Prostate gland (tissue), 2 donors: ENCODE data around the gene SUCLG2. TPM values are rescaled to one million over a fixed set of nuclear protein-coding genes. Genes with fewer than 3 reads are reported as not detected.

Source experiments
- DNase-seq: peaks from one replicate; pipeline ENCODE4 v3.0.0-alpha.2; 2019; ENCODE audit warnings: low spot score
- H3K27ac ChIP-seq, 2 donors: fragments of 200-600 bp; sonication (generic); 2 replicates each; pipeline ENCODE4 v1.5.1; 2017 to 2019
- H3K27me3 ChIP-seq: fragments of 200-600 bp; sonication (generic); replicated peaks from 2 replicates; pipeline ENCODE4 v1.5.1; 2019; ENCODE audit not compliant: insufficient read depth
- H3K36me3 ChIP-seq, 2 donors: fragments of 200-600 bp; sonication (generic); 1 replicate in 1 of 2; 2 replicates in 1 of 2; pipeline versions ENCODE4 v1.5.1 to v1.8.1; 2017 to 2019
- H3K4me1 ChIP-seq: fragments of 200-600 bp; sonication (generic); replicated peaks from 2 replicates; pipeline ENCODE4 v1.5.1; 2019
- H3K4me3 ChIP-seq, 2 donors: fragments of 200-600 bp; sonication (generic); 2 replicates each; pipeline ENCODE4 v1.5.1; 2017 to 2019
- H3K9me3 ChIP-seq: fragments of 200-600 bp; sonication (generic); 2 replicates; pipeline ENCODE4 v1.5.1; 2017
- POLR2A ChIP-seq: fragments of 450-650 bp; IDR thresholded peaks from one replicate; pipeline ENCODE4 v1.6.1; 2016; ENCODE audit warnings: antibody characterized with exemption, mild to moderate bottlenecking
- POLR2AphosphoS5 ChIP-seq: sonication (generic); formaldehyde crosslinking; IDR thresholded peaks from one replicate; pipeline ENCODE4 v1.6.1; 2017; ENCODE audit warnings: antibody characterized with exemption
- WGBS: methylation state at CpG from one replicate; pipeline ENCODE4 v1.1.5; 2018; 5-methylcytosine and 5-hydroxymethylcytosine counted together
- intact Hi-C: fragments of 100-400 bp; cut with DNase I; formaldehyde crosslinking; loops from one replicate; pipeline ENCODE4 v1.14.2; 2022
- total RNA-seq, 2 donors: library from RNA; depleted of rRNA; stranded (reverse); fragments of >200 nt; gene quantifications; one replicate each; pipeline ENCODE4 v1.1.0, GENCODE V29; 2016
- TF ChIP-seq, protein P1 (sequence below), 4 experiments: fragments of 200-600 bp in 2 of 4; fragments of 450-650 bp in 2 of 4; sonication (generic) in 2 of 4; IDR thresholded peaks; 1 replicate in 3 of 4; 2 replicates in 1 of 4; pipeline ENCODE4 v1.5.1; 2016 to 2019; ENCODE audit warnings: antibody characterized with exemption in 4 of 4, mild to moderate bottlenecking in 2 of 4, moderate library complexity in 2 of 4

The SUCLG2 gene
- total RNA-seq, 2 donors from 2014 or later: 33.2 to 65.4 TPM

DNA sequence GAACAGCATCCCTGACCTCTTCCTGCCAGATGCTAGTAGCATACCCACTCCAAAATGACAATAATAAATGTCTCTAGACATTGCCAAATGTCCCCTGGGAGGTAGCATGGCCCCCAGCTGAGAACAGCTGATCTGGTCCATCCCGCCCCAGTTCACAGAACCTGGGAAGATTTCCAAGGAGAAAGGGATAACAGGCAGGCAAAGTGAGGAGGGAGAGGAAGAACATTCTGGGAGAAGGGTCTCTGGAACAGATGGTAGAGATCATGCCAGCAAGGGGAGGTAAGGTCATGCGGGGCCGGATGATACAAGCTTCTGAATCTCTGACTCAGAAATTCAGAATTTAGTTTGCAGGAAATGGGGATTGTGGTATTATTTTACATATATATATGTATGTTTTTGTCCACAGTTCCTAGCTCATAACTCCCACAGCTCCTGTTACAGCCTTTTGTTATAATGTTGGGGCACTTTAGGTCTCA is 192.7 kb downstream of the SUCLG2 start:
- H3K4me3 ChIP-seq: no peak overlapping the region
- H3K36me3 ChIP-seq: no peaks in the 10 kb centered on the region
- no peaks in the 10 kb centered on the region for H3K27me3 ChIP-seq
- WGBS: 75% methylated on average over 3 of the region's 3 CpGs
- TF ChIP-seq POLR2A (no peak), POLR2AphosphoS5 (no peak)
- TF ChIP-seq, protein P1, sequence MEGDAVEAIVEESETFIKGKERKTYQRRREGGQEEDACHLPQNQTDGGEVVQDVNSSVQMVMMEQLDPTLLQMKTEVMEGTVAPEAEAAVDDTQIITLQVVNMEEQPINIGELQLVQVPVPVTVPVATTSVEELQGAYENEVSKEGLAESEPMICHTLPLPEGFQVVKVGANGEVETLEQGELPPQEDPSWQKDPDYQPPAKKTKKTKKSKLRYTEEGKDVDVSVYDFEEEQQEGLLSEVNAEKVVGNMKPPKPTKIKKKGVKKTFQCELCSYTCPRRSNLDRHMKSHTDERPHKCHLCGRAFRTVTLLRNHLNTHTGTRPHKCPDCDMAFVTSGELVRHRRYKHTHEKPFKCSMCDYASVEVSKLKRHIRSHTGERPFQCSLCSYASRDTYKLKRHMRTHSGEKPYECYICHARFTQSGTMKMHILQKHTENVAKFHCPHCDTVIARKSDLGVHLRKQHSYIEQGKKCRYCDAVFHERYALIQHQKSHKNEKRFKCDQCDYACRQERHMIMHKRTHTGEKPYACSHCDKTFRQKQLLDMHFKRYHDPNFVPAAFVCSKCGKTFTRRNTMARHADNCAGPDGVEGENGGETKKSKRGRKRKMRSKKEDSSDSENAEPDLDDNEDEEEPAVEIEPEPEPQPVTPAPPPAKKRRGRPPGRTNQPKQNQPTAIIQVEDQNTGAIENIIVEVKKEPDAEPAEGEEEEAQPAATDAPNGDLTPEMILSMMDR (IDR thresholded peaks at IDR 0.05): no peak
- no peaks in the 10 kb centered on the region for H3K4me1 ChIP-seq
- no peak overlapping the region for H3K27ac ChIP-seq
- intact Hi-C loops: no loop called here
- no peaks in the 10 kb centered on the region for H3K9me3 ChIP-seq
- no peak for DNase-seq

DNA sequence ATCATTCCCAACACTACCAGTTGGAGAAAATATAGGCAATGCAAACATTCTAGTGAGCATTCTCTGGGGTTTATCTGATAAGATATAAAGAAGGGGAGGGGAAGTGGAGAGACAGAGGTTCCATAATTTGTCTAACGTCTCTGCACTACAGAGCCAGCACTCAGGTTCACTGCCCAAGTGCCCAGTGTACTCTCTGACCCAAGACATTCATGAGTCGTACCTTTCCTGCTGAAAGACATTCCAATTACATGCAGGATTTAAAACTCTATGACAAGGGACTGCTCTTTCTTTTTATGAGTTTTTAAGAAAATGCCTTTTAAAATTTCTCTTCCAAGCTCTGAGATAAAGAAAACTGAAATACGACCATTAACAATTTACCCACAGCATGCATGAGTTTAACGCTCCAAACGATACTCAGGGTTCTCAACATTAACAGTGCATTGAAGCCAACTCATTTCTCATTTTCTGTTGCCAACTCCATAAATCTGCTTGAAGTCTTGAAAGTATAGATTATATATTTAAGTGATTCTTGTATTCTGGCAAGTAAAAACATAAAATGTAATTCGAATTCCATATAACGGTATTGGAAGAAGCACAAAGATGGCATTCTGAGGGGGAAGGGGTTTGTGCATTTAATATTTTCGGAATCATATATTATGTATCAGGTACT is 193.4 kb downstream of the SUCLG2 start:
- WGBS: 69% methylated on average over 8 of the region's 8 CpGs
- H3K4me3 ChIP-seq: no peak overlapping the region
- H3K9me3 ChIP-seq: no peaks in the 10 kb centered on the region
- TF ChIP-seq POLR2AphosphoS5: no peak
- TF ChIP-seq, protein P1 (IDR thresholded peaks at IDR 0.05): no peak
- no peak for TF ChIP-seq POLR2A
- no peaks in the 10 kb centered on the region for H3K27me3 ChIP-seq
- H3K36me3 ChIP-seq: no peaks in the 10 kb centered on the region
- no peak overlapping the region for H3K27ac ChIP-seq
- H3K4me1 ChIP-seq: no peaks in the 10 kb centered on the region
- DNase-seq: no peak
- intact Hi-C loops: no loop called here

DNA sequence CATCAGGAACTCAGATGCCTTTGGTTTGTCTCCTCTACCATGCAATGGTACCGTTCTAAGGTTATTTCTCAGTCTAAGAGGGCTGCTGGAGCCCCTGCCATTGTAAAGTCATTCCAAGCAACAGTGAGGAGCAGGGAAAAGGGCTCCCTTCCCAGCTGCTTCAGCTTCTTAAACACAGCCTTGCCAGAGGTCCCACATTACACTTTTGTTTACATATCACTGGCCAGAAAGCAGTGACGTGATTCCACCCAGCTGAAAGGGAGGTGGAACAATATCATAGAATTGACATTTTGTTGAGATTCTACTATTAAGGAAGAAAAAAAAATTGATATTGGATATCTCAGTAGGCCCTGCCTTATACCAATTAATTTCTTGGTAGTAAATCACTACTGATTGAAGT is 194.6 kb downstream of the SUCLG2 start:
- Histone ChIP-seq H3K27me3 (no peaks in the 10 kb centered on the region), H3K9me3 (no peaks in the 10 kb centered on the region), H3K36me3 (no peaks in the 10 kb centered on the region), H3K4me3 (no peak overlapping the region), H3K27ac (no peak overlapping the region), H3K4me1 (no peaks in the 10 kb centered on the region)
- TF ChIP-seq POLR2AphosphoS5: no peak
- TF ChIP-seq, protein P1 (IDR thresholded peaks at IDR 0.05): no peak
- no peak for TF ChIP-seq POLR2A
- intact Hi-C loops: no loop called here
- no peak for DNase-seq
- WGBS: 83% methylated on average over 2 of the region's 2 CpGs

DNA sequence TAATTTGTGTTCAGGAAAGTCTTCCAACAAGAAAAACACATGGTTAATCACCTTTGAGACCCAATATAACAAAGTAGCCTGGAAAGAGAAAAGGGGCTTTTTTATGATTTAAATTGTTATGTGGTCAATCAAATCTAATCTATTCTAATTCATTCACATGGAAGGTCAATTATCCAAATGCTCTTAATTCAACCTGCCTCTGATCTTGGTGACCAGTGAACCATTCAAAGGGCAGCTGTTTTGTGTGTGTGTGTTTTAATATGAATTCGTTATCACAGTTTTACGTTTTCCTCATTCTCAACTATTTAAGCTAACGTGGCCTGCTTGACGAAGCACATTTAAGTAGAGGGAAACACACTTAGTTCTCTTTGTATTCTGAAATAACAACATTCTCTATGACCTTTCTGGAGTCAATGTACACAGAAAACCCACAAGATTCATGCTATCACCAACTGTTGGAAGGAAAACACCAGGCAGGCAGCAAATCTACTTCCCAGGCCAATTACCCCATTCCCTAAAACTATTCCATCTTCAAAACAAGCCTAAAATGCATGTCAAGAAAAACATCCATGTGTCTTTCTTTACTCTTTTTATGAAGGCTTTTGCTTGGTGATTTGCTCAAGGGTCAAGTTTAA is 195.4 kb downstream of the SUCLG2 start:
- 98% methylated on average over 4 of the region's 4 CpGs for WGBS
- no peak for DNase-seq
- intact Hi-C loops: no loop called here

More for the DNA sequence above, 195.4 kb downstream of the SUCLG2 start:
- H3K4me3 ChIP-seq: no peak overlapping the region
- H3K27me3 ChIP-seq: no peaks in the 10 kb centered on the region
- H3K27ac ChIP-seq: no peak overlapping the region
- H3K9me3 ChIP-seq: no peaks in the 10 kb centered on the region
- no peaks in the 10 kb centered on the region for H3K36me3 ChIP-seq
- no peak for TF ChIP-seq POLR2AphosphoS5
- no peak for TF ChIP-seq POLR2A
- TF ChIP-seq, protein P1 (IDR thresholded peaks at IDR 0.05): no peak
- H3K4me1 ChIP-seq: no peaks in the 10 kb centered on the region
